GM13977 (cell line): ENCODE measurements around the gene CACNA2D3.
A peak's percentile ranks its signal among the peaks of the same experiment; 100 is the strongest.

Experiments
- DNase-seq: peaks from one replicate; pipeline ENCODE4 v3.0.0; 2012; ENCODE audit warnings: low spot score
- in situ Hi-C: fragments of 300-500 bp; cut with MboI; formaldehyde crosslinking; loops from one replicate; pipeline ENCODE4 v1.12.0; 2022; ENCODE audit warnings: low sequenced_read_pairs, low pct_unique_long_range_greater_than_20kb, mixed read lengths, inconsistent platforms; ENCODE audit not compliant: unreplicated experiment
- TF ChIP-seq, protein P1 (sequence below): IDR thresholded peaks from 2 replicates; pipeline ENCODE4 v1.5.1; 2012; ENCODE audit warnings: mild to moderate bottlenecking, control low read depth; ENCODE audit not compliant: insufficient read depth; ENCODE audit errors: extremely low read depth, missing control alignments

The CACNA2D3 gene

DNA sequence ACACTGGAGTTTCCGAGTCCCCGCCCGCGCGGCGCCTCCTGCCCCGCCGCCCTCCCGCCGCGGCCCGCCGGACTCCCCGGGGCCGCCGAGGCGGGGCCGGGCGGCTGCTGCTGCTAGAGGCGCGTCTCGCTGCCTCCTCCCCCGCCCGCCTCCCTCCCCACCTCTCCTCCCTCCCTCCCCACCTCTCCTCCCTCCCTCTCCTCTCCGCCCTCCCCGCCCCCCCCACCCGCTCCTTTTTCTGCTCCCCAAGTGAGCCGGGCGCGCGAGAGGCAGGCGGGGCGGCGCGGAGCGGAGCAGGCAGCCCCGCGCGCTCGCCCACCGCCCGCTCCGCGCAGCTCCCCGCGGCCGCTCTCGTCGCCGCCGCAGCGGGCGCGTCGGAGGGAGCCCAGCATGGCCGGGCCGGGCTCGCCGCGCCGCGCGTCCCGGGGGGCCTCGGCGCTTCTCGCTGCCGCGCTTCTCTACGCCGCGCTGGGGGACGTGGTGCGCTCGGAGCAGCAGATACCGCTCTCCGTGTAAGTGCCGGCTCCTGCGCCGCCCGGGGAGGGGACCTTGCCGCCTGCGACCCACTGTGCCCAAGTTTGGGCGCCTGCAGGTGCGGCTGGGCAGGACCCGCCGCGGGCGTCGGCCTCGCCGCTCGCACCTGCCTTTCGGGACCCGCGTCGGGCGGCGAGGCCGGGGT lies at the start of gene CACNA2D3:
CACNA2D3 (plus strand) TSS at position 229 of the 679 bp plus-strand sequence.
- in situ Hi-C loops: no loop called here
- DNase-seq: peak; percentile 67
- TF ChIP-seq, protein P1, sequence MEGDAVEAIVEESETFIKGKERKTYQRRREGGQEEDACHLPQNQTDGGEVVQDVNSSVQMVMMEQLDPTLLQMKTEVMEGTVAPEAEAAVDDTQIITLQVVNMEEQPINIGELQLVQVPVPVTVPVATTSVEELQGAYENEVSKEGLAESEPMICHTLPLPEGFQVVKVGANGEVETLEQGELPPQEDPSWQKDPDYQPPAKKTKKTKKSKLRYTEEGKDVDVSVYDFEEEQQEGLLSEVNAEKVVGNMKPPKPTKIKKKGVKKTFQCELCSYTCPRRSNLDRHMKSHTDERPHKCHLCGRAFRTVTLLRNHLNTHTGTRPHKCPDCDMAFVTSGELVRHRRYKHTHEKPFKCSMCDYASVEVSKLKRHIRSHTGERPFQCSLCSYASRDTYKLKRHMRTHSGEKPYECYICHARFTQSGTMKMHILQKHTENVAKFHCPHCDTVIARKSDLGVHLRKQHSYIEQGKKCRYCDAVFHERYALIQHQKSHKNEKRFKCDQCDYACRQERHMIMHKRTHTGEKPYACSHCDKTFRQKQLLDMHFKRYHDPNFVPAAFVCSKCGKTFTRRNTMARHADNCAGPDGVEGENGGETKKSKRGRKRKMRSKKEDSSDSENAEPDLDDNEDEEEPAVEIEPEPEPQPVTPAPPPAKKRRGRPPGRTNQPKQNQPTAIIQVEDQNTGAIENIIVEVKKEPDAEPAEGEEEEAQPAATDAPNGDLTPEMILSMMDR: no peak

DNA sequence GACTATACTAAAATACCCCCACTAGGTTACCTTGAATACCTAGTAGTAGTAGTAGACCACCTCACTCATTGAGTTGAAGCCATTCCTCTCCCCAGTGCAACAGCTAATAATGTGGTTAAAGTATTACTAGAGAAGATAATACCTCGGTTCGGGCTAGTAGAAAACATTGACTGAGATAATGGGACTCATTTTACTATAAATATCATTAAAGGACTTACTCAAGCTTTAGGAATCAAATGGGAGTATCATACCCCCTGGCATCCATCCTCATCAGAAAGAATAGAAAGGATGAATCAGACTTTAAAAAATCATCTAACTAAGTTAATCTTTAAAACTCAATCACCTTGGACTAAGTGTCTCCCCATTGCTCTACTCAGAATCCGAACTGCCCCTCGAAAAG lies 49.0 kb upstream of the CACNA2D3 start:
- DNase-seq: no peak
- TF ChIP-seq, protein P1: no peak
- in situ Hi-C loops: no loop called here

DNA sequence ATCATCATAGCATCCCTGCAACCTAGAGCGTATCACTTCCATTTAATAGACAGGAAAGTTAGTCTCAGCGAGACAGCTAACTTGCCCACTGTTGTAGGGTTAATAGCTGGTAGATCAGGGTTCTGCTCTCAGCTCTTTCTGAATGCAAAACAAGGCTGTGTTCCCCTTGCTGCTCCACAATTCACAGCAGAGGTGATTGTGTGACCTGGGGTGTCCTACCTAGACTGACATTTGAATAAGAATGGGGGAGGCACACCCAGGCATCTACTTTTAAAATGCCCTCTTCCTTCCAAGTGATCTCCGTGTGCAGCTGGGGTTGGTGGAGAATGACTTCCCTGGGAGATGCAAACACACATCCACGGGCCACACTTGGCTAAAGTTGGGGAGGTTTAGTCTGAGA lies 43.0 kb upstream of the CACNA2D3 start:
- DNase-seq: no peak
- in situ Hi-C loops: no loop called here
- TF ChIP-seq, protein P1: no peak

DNA sequence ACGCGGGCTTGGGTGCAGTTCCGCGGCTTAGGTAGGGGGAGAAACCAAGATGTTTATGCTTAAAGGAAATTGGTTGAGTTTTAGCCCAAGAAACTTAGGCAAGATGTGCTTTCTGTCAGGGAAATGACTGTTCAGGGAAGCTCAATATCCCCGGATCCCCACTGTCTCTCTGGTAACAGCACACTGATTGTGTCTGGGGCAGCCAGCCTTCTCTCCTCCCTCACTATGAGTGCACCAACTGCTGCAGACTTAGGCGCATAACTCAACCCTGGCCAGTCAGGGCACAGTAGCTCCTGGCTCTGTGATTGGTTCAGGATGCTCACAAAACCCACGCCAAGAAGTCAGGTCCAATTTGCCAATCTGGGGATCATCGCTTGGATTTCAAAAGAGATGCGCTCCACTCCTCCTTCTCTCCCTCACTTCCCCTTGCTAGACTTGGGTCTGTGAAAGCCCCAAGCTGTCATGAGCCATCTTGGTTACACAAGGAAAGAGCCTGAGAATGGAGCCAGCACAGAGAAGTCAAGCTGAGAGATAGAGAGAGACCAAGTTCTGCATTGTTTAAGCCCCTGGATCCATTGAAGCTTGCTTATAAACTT lies 42.5 kb upstream of the CACNA2D3 start:
- DNase-seq: no peak
- in situ Hi-C loops: no loop called here
- TF ChIP-seq, protein P1: no peak

DNA sequence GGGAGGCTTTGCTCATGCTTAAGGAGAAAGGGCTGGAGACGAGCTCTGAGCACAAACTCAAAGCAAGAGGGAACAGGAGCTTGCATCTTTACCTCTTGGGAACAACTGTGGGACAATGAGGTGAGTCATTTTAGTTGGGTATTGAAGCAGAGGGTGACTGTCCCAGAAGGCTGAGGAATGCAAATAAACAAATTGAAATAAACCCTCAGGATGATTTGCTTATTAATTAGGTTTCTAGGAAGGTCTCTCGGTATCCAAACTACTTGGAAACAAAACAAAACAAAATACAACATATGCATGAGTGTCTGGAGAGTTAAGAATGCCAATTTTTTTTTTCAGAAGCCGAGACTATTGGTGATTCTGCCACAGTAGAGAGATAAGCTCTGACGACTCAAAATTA lies 38.4 kb upstream of the CACNA2D3 start:
- DNase-seq: no peak
- in situ Hi-C loops: no loop called here
- TF ChIP-seq, protein P1: no peak

DNA sequence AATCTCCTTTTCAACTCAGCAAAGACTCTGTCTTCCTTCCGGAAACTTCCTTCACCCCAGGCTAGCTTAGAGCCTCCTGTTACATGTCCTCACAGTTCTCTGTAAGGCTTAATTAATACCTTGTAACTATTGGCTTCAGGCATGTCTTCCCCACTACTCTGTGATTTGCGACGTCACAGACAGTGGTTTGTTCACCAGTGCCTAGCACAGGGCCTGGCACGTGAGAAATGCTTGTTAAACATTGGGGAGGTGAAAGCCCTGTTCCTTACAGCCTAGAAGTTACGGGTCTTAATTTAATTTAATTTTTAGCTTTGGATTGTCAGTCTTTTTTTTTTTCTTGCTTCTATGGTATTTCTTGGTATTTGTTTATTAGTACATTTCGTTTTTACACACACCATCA lies 36.4 kb upstream of the CACNA2D3 start:
- TF ChIP-seq, protein P1: no peak
- in situ Hi-C loops: no loop called here
- no peak for DNase-seq
